ENCODE measurements around the gene ZNF23. TPM values are rescaled to one million over a fixed set of nuclear protein-coding genes. Genes with fewer than 3 reads are reported as not detected.

ZNF23 gene
- total RNA-seq, 4 donors from 2014 or later: 11.0 to 23.0 (median 14.6) TPM

- Histone ChIP-seq H3K27ac (no peak overlapping the region), H3K4me3 (no peak overlapping the region), H3K36me3 (no peaks in the 10 kb centered on the region), H3K27me3 (peaks cover 77% of the 10 kb centered on the region), H3K4me1 (no peaks in the 10 kb centered on the region), H3K9me3 (peaks cover 0 to 19% (median 0%) of the 10 kb centered on the region in 3 donors)
- WGBS, 2 donors (ENCODE audit: low coverage in 1 of 2): 72 to 76% methylated on average over 3 to 5 of the region's 7 CpGs
- TF ChIP-seq POLR2A (IDR thresholded peaks at IDR 0.05) (no peak), POLR2AphosphoS5 (IDR thresholded peaks at IDR 0.05) (no peak), CTCF (IDR thresholded peaks at IDR 0.05) (no peak), EP300 (IDR thresholded peaks at IDR 0.05) (no peak)
- ATAC-seq: no peak
Measured at GRCh38 chr16:71423865-71424264, 38.2 kb downstream of the ZNF23 start.

GRCh38 chr16:71423016-71423415 is 39.0 kb downstream of the ZNF23 start:
- no peak overlapping the region for H3K27ac ChIP-seq
- peaks cover 74% of the 10 kb centered on the region for H3K27me3 ChIP-seq
- TF ChIP-seq POLR2AphosphoS5 (IDR thresholded peaks at IDR 0.05): no peak
- WGBS, 2 donors (ENCODE audit: low coverage in 1 of 2): 45% methylated on average over 2 of the region's 2 CpGs; no CpG with 5 or more reads in 1 of the 2 donors
- ATAC-seq: no peak
- no peak overlapping the region for H3K4me3 ChIP-seq
- peaks cover 0 to 11% (median 0%) of the 10 kb centered on the region in 3 donors for H3K9me3 ChIP-seq
- H3K36me3 ChIP-seq: no peaks in the 10 kb centered on the region
- H3K4me1 ChIP-seq: no peaks in the 10 kb centered on the region

- Histone ChIP-seq H3K36me3 (no peaks in the 10 kb centered on the region), H3K27ac (no peak overlapping the region), H3K9me3 (peaks cover 0 to 6% (median 0%) of the 10 kb centered on the region in 3 donors), H3K4me1 (no peaks in the 10 kb centered on the region), H3K27me3 (peaks cover 76% of the 10 kb centered on the region), H3K4me3 (no peak overlapping the region)
- 46 to 70% methylated on average over 3 of the region's 4 CpGs for WGBS, 2 donors (ENCODE audit: low coverage in 1 of 2)
- ATAC-seq: no peak
- TF ChIP-seq EP300 (IDR thresholded peaks at IDR 0.05): no peak
- TF ChIP-seq POLR2AphosphoS5 (IDR thresholded peaks at IDR 0.05): no peak
- no peak for TF ChIP-seq POLR2A (IDR thresholded peaks at IDR 0.05)
- TF ChIP-seq CTCF (IDR thresholded peaks at IDR 0.05): no peak
Measured at GRCh38 chr16:71421911-71422310, 40.1 kb downstream of the ZNF23 start.

GRCh38 chr16:71414038-71414437 is 48.0 kb downstream of the ZNF23 start:
- Histone ChIP-seq H3K4me3 (no peak overlapping the region), H3K4me1 (peaks cover 0 to 9% (median 0%) of the 10 kb centered on the region in 3 donors), H3K9me3 (no peaks in the 10 kb centered on the region), H3K36me3 (no peaks in the 10 kb centered on the region), H3K27me3 (peaks cover 55% of the 10 kb centered on the region), H3K27ac (no peak overlapping the region)
- ATAC-seq: no peak
- TF ChIP-seq CTCF (IDR thresholded peaks at IDR 0.05) (no peak), POLR2A (IDR thresholded peaks at IDR 0.05) (no peak), POLR2AphosphoS5 (IDR thresholded peaks at IDR 0.05) (no peak), EP300 (IDR thresholded peaks at IDR 0.05) (no peak)
- WGBS, 2 donors (ENCODE audit: low coverage in 1 of 2): 80 to 84% methylated on average over 2 to 5 of the region's 5 CpGs

- Histone ChIP-seq H3K4me1 (peaks cover 0 to 9% (median 0%) of the 10 kb centered on the region in 3 donors), H3K27me3 (peaks cover 62% of the 10 kb centered on the region), H3K4me3 (no peak overlapping the region), H3K36me3 (no peaks in the 10 kb centered on the region), H3K27ac (no peak overlapping the region), H3K9me3 (no peaks in the 10 kb centered on the region)
- no peak for ATAC-seq
- TF ChIP-seq POLR2A (IDR thresholded peaks at IDR 0.05) (no peak), POLR2AphosphoS5 (IDR thresholded peaks at IDR 0.05) (no peak), EP300 (IDR thresholded peaks at IDR 0.05) (no peak), CTCF (IDR thresholded peaks at IDR 0.05) (no peak)
- WGBS, 2 donors (ENCODE audit: low coverage in 1 of 2): 50 to 64% methylated on average over 2 of the region's 4 CpGs
Measured at GRCh38 chr16:71413341-71413740, 48.7 kb downstream of the ZNF23 start.
